Smooth muscle cell (in vitro differentiated cells): ENCODE results near the gene MED13L. TPM values are rescaled to one million over a fixed set of nuclear protein-coding genes. Genes with fewer than 3 reads are reported as not detected.

Experiments
- DNase-seq: peaks from one replicate; lab custom pipeline; 2025; ENCODE audit not compliant: unreplicated experiment; lab: John Stamatoyannopoulos, UW
- H2AFZ ChIP-seq: fragments of 200-600 bp; sonication (generic); 2 replicates; pipeline ENCODE4 v1.6.0; 2016; ENCODE audit warnings: antibody characterized with exemption, low read depth, mild to moderate bottlenecking
- H3F3A ChIP-seq: fragments of 200-600 bp; sonication (generic); 2 replicates; pipeline ENCODE4 v1.6.0; 2017; ENCODE audit warnings: antibody characterized with exemption, low read depth
- H3K27ac ChIP-seq: fragments of 200-600 bp; sonication (generic); 2 replicates; pipeline ENCODE4 v1.5.1; 2016; ENCODE audit warnings: low read depth, mild to moderate bottlenecking
- H3K27me3 ChIP-seq: fragments of 200-600 bp; sonication (generic); 2 replicates; pipeline ENCODE4 v1.6.1; 2016; ENCODE audit warnings: low read depth, mild to moderate bottlenecking
- H3K36me3 ChIP-seq: fragments of 200-600 bp; sonication (generic); 2 replicates; pipeline ENCODE4 v1.5.1; 2016; ENCODE audit warnings: low read depth
- H3K4me1 ChIP-seq: fragments of 200-600 bp; sonication (generic); 2 replicates; pipeline ENCODE4 v1.5.1; 2016; ENCODE audit warnings: low read depth
- H3K4me2 ChIP-seq: fragments of 200-600 bp; sonication (generic); 2 replicates; pipeline ENCODE4 v1.6.0; 2016; ENCODE audit warnings: mild to moderate bottlenecking
- H3K4me3 ChIP-seq: fragments of 200-600 bp; sonication (generic); 2 replicates; pipeline ENCODE4 v1.5.1; 2016; ENCODE audit warnings: mild to moderate bottlenecking
- H3K79me2 ChIP-seq: fragments of 200-600 bp; sonication (generic); 2 replicates; pipeline ENCODE4 v1.6.0; 2016; ENCODE audit warnings: low read depth, mild to moderate bottlenecking
- H3K9ac ChIP-seq: fragments of 200-600 bp; sonication (generic); 2 replicates; pipeline ENCODE4 v1.6.0; 2016; ENCODE audit warnings: low read depth
- H3K9me3 ChIP-seq: fragments of 200-600 bp; sonication (generic); replicated peaks from 2 replicates; pipeline ENCODE4 v1.5.1; 2016; ENCODE audit warnings: low read depth
- H4K20me1 ChIP-seq: fragments of 200-600 bp; sonication (generic); 2 replicates; pipeline ENCODE4 v1.6.0; 2016; ENCODE audit warnings: low read depth
- WGBS: methylation state at CpG from one replicate; pipeline ENCODE4 v1.1.7; 2016; ENCODE audit warnings: low lambda C conversion rate; 5-methylcytosine and 5-hydroxymethylcytosine counted together
- polyA plus RNA-seq: library from polyadenylated mRNA; unstranded; fragments of >200 nt; fragmentation: Nextera tagmentation; extraction: Ambion mirVana; gene quantifications from 2 replicates; pipeline ENCODE4 v1.2.1, GENCODE V29; 2016
- total RNA-seq: library from RNA; depleted of rRNA; stranded (reverse); fragments of >200 nt; gene quantifications from 2 replicates; pipeline ENCODE4 v1.2.3, GENCODE V29; 2014
- TF ChIP-seq, protein P1 (sequence below): fragments of 200-600 bp; sonication (generic); IDR thresholded peaks from 2 replicates; pipeline ENCODE4 v1.5.1; 2017; ENCODE audit warnings: borderline replicate concordance, mild to moderate bottlenecking, antibody characterized with exemption; ENCODE audit not compliant: insufficient read depth, poor library complexity, severe bottlenecking

Gene MED13L
- total and polyA plus RNA-seq, 2 experiments from 2014 or later = 13.2 to 74.3 TPM

DNA sequence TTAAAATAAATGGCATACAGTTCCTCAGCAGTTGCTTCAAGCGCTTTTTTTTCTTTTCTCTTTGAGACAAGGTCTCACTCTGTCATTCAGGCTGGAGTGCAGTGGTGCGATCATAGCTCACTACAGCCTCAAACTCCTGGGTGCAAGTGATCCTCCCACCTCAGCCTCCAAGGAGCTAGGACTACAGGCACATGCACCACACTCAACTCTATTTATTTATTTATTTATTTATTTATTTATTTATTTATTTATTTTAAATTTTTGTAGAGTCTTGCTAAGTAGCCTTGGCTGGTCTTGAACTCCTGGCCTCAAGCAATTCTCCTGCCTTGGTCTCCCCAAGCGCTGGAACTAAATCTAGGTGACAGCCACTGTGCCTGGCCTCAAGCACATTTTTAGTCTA is 132.0 kb downstream of the MED13L start:
- TF ChIP-seq, protein P1, sequence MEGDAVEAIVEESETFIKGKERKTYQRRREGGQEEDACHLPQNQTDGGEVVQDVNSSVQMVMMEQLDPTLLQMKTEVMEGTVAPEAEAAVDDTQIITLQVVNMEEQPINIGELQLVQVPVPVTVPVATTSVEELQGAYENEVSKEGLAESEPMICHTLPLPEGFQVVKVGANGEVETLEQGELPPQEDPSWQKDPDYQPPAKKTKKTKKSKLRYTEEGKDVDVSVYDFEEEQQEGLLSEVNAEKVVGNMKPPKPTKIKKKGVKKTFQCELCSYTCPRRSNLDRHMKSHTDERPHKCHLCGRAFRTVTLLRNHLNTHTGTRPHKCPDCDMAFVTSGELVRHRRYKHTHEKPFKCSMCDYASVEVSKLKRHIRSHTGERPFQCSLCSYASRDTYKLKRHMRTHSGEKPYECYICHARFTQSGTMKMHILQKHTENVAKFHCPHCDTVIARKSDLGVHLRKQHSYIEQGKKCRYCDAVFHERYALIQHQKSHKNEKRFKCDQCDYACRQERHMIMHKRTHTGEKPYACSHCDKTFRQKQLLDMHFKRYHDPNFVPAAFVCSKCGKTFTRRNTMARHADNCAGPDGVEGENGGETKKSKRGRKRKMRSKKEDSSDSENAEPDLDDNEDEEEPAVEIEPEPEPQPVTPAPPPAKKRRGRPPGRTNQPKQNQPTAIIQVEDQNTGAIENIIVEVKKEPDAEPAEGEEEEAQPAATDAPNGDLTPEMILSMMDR = no peak
- no peaks in the 10 kb centered on the region for H3K36me3 ChIP-seq
- H3F3A ChIP-seq = peaks cover 18% of the 10 kb centered on the region
- peaks cover 77% of the 10 kb centered on the region for H4K20me1 ChIP-seq
- peaks cover 26% of the 10 kb centered on the region for H3K4me1 ChIP-seq
- no peaks in the 10 kb centered on the region for H3K9me3 ChIP-seq
- H2AFZ ChIP-seq = no peak overlapping the region
- H3K79me2 ChIP-seq = peaks cover 92% of the 10 kb centered on the region
- no peaks in the 10 kb centered on the region for H3K27me3 ChIP-seq
- peak overlapping the region; percentile 50 for H3K27ac ChIP-seq
- no peak overlapping the region for H3K4me2 ChIP-seq
- WGBS = 98% methylated on average over 3 of the region's 3 CpGs
- H3K4me3 ChIP-seq = no peak overlapping the region
- no peak for DNase-seq
- no peak overlapping the region for H3K9ac ChIP-seq

GRCh38 chr12:116144384-116144783 is 133.1 kb downstream of the MED13L start:
- peak overlapping the region; percentile 49 for H3K4me2 ChIP-seq
- peak overlapping the region; percentile 60 for H3K9ac ChIP-seq
- H3K9me3 ChIP-seq = no peaks in the 10 kb centered on the region
- H2AFZ ChIP-seq = no peak overlapping the region
- peaks cover 22% of the 10 kb centered on the region for H3K4me1 ChIP-seq
- 79% methylated on average over 1 of the region's 1 CpG for WGBS
- TF ChIP-seq, protein P1 = no peak
- peaks cover 87% of the 10 kb centered on the region for H4K20me1 ChIP-seq
- H3K36me3 ChIP-seq = no peaks in the 10 kb centered on the region
- no peak overlapping the region for H3K4me3 ChIP-seq
- H3K27me3 ChIP-seq = no peaks in the 10 kb centered on the region
- H3F3A ChIP-seq = peaks cover 18% of the 10 kb centered on the region
- no peak for DNase-seq
- H3K79me2 ChIP-seq = peaks cover 92% of the 10 kb centered on the region
- H3K27ac ChIP-seq = peak overlapping the region; percentile 90

- Histone ChIP-seq H2AFZ (no peak overlapping the region), H3K27me3 (no peaks in the 10 kb centered on the region), H3K4me3 (no peak overlapping the region), H3K4me2 (peak overlapping the region; percentile 49), H3K27ac (peak overlapping the region; percentile 90), H3K9me3 (no peaks in the 10 kb centered on the region), H3K79me2 (peaks cover 92% of the 10 kb centered on the region), H3K4me1 (peaks cover 25% of the 10 kb centered on the region), H4K20me1 (peaks cover 87% of the 10 kb centered on the region), H3F3A (peaks cover 18% of the 10 kb centered on the region), H3K36me3 (no peaks in the 10 kb centered on the region), H3K9ac (peak overlapping the region; percentile 60)
- TF ChIP-seq, protein P1 = no peak
- 27% methylated on average over 1 of the region's 1 CpG for WGBS
- DNase-seq = no peak
These were observed 133.6 kb downstream of the MED13L start for GRCh38 chr12:116143909-116144308.
